IMR-90 (cell line): ENCODE data around the gene PSMD1.

Source experiments
- CEBPB ChIP-seq: IDR thresholded peaks from 2 replicates; pipeline ENCODE4 v1.6.1; 2012; ENCODE audit warnings: low read depth, low read length, improper control_type of control experiment
- MAFK ChIP-seq: IDR thresholded peaks from 2 replicates; pipeline ENCODE4 v1.6.1; 2012; ENCODE audit warnings: low read depth, low read length, improper control_type of control experiment
- POLR2A ChIP-seq: IDR thresholded peaks from 2 replicates; pipeline ENCODE4 v1.6.1; 2012; ENCODE audit warnings: mild to moderate bottlenecking, low read depth, low read length
- RAD21 ChIP-seq: IDR thresholded peaks from 2 replicates; pipeline ENCODE4 v1.6.1; 2012; ENCODE audit warnings: low read length, improper control_type of control experiment
- RCOR1 ChIP-seq: IDR thresholded peaks from 2 replicates; pipeline ENCODE4 v1.6.1; 2012; ENCODE audit warnings: mild to moderate bottlenecking, low read length, improper control_type of control experiment; ENCODE audit not compliant: insufficient replicate concordance
- TF ChIP-seq, protein P1 (sequence below): conservative IDR thresholded peaks from 2 replicates; pipeline ENCODE4 v1.5.1; 2012; ENCODE audit warnings: mild to moderate bottlenecking, low read depth, low read length, improper control_type of control experiment
- TF ChIP-seq, protein P2 (sequence below): fragments of 150-350 bp; IDR thresholded peaks from 2 replicates; pipeline ENCODE4 v1.6.1; 2017; ENCODE audit warnings: mild to moderate bottlenecking, antibody characterized with exemption, low read length, low read depth

DNA sequence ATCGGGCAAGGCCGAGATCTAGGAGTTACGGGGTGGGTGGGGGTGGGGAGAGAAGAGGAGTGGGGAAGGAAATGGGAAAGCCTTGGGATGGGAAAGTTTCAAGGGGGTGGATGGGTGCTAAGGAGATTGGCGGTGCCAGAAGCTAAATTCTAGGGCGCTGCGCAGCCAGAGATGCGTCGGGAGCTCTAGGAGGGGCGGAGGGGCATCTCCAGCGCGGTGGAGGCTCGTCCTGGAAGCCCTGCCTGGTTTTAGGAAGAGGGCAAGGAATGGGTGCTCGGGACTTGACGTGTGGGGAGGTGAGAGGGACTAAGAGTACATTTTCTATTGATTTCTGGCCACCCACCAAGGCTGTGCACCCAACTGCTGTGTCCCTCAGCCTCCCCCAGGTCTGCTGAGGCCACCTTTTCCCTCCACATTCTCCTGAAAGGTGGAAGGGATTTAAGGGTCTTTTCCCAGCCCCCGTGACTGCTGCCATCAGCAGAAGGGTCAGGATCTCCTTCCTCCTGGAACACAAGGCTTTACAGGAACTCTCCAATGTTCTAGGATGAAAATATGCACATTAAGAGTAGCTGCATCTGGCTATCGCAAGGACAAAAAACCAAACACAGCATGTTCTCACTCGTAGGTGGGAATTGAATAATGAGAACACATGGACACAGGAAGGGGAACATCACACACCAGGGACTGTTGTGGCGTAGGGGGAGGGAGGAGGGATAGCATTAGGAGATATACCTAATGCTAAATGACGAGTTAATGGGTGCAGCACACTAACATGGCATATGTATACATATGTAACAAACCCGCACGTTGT lies 18.0 kb upstream of the PSMD1 start:
- TF ChIP-seq, protein P1, sequence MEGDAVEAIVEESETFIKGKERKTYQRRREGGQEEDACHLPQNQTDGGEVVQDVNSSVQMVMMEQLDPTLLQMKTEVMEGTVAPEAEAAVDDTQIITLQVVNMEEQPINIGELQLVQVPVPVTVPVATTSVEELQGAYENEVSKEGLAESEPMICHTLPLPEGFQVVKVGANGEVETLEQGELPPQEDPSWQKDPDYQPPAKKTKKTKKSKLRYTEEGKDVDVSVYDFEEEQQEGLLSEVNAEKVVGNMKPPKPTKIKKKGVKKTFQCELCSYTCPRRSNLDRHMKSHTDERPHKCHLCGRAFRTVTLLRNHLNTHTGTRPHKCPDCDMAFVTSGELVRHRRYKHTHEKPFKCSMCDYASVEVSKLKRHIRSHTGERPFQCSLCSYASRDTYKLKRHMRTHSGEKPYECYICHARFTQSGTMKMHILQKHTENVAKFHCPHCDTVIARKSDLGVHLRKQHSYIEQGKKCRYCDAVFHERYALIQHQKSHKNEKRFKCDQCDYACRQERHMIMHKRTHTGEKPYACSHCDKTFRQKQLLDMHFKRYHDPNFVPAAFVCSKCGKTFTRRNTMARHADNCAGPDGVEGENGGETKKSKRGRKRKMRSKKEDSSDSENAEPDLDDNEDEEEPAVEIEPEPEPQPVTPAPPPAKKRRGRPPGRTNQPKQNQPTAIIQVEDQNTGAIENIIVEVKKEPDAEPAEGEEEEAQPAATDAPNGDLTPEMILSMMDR = no peak
- no peak for TF ChIP-seq POLR2A
- TF ChIP-seq MAFK = no peak
- no peak for TF ChIP-seq CEBPB
- TF ChIP-seq, protein P2, sequence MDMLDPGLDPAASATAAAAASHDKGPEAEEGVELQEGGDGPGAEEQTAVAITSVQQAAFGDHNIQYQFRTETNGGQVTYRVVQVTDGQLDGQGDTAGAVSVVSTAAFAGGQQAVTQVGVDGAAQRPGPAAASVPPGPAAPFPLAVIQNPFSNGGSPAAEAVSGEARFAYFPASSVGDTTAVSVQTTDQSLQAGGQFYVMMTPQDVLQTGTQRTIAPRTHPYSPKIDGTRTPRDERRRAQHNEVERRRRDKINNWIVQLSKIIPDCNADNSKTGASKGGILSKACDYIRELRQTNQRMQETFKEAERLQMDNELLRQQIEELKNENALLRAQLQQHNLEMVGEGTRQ = no peak
- TF ChIP-seq RAD21 = no peak
- TF ChIP-seq RCOR1 = no peak
